Sigmoid colon (tissue), 7 donors: ENCODE measurements around the gene MFRP. TPM values are rescaled to one million over a fixed set of nuclear protein-coding genes. Genes with fewer than 3 reads are reported as not detected.

Experiments used
- DNase-seq: peaks from one replicate; pipeline ENCODE4 v3.0.0-alpha.2; 2019
- H3K27ac ChIP-seq, 4 donors: fragments of 200-600 bp; sonication (generic); one replicate each; pipeline ENCODE4 v1.5.1; 2016 to 2019; ENCODE audit warnings: mild to moderate bottlenecking in 1 of 4
- H3K27me3 ChIP-seq, 3 donors: fragments of 200-600 bp; sonication (generic); one replicate each; pipeline ENCODE4 v1.5.1; 2019; ENCODE audit warnings: mild to moderate bottlenecking in 1 of 3
- H3K36me3 ChIP-seq, 4 donors: fragments of 200-600 bp; sonication (generic); one replicate each; pipeline ENCODE4 v1.5.1; 2016 to 2019
- H3K4me1 ChIP-seq, 4 donors: fragments of 200-600 bp; sonication (generic); one replicate each; pipeline ENCODE4 v1.5.1; 2017 to 2019
- H3K4me3 ChIP-seq, 4 donors: fragments of 200-600 bp; sonication (generic); one replicate each; pipeline ENCODE4 v1.5.1; 2017 to 2019; ENCODE audit warnings: mild to moderate bottlenecking in 2 of 4, moderate library complexity in 1 of 4
- H3K9me3 ChIP-seq, 4 donors: fragments of 200-600 bp in 3 of 4; sonication (generic) in 3 of 4; one replicate each; pipeline versions ENCODE4 v1.5.1 to v1.6.1; 2013 to 2019
- CTCF ChIP-seq, 4 experiments: fragments of 450-650 bp in 3 of 4; fragments of 200-600 bp in 1 of 4; IDR thresholded peaks; one replicate each; pipeline ENCODE4 v1.5.1; 2016 to 2019; ENCODE audit warnings: antibody characterized with exemption in 4 of 4, mild to moderate bottlenecking in 3 of 4, moderate library complexity in 2 of 4
- EP300 ChIP-seq, 4 donors: sonication (generic); formaldehyde crosslinking; IDR thresholded peaks; one replicate each; pipeline ENCODE4 v1.6.1; 2017; ENCODE audit warnings: antibody characterized with exemption in 4 of 4
- POLR2A ChIP-seq, 2 donors: fragments of 450-650 bp; IDR thresholded peaks; one replicate each; pipeline ENCODE4 v1.6.1; 2016; ENCODE audit warnings: antibody characterized with exemption in 2 of 2, mild to moderate bottlenecking in 2 of 2, moderate library complexity in 2 of 2
- POLR2AphosphoS5 ChIP-seq, 4 donors: sonication (generic); formaldehyde crosslinking; IDR thresholded peaks; one replicate each; pipeline ENCODE4 v1.6.1; 2017; ENCODE audit warnings: antibody characterized with exemption in 4 of 4
- WGBS, 2 donors: extraction: QIAGEN DNeasy Blood & Tissue Kit; methylation state at CpG; one replicate each; pipeline ENCODE4 v1.1.7; 2013; 5-methylcytosine and 5-hydroxymethylcytosine counted together
- intact Hi-C: fragments of 100-400 bp; cut with DNase I; formaldehyde crosslinking; loops from one replicate; pipeline ENCODE4 v1.15.1; 2023
- polyA plus RNA-seq, 3 donors: library from polyadenylated mRNA; stranded (reverse); fragments of 200-250 nt; gene quantifications; one replicate each; pipeline ENCODE4 v1.2.3, GENCODE V29; 2013
- total RNA-seq, 4 donors: library from RNA; depleted of rRNA; stranded (reverse); fragments of >200 nt; gene quantifications; one replicate each; pipeline ENCODE4 v1.1.0, GENCODE V29; 2016
- donor health status: healthy with polysubstance abuse.
- donor health status: Bipolar disorder and iron deficiency.
- donor health status: healthy.

The MFRP gene
- total and polyA plus RNA-seq, 7 donors = 0.14 TPM; not detected in 6

DNA sequence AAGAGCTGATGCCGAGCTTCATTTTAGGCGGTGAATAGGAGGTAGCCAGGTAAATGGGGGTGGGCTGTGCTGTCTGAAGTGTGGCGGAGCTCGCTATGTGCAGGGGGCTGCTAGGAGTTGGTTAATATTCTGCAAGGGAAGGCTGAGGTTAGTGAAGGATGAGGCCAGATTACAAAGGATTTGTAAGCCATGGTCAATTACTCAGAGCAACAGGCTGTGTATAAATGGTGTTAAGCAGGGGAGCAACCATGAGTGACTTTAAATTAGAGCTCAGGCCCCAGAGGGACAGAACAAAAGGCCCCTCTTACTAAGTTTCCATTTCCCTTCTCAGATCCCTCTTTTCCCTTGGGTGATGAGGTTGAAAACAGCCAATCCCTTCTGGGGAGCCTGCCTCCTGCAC, 22.3 kb downstream of the MFRP start:
- Histone ChIP-seq H3K4me3 (no peak overlapping the region), H3K9me3 (no peaks in the 10 kb centered on the region), H3K4me1 (peaks cover 0 to 45% (median 38%) of the 10 kb centered on the region in 4 donors), H3K27ac (peak overlapping the region in 3 of 4 donors; percentile 69 to 99 (median 94)), H3K27me3 (no peaks in the 10 kb centered on the region), H3K36me3 (no peaks in the 10 kb centered on the region)
- intact Hi-C loops = no loop called here
- DNase-seq = no peak
- 58 to 74% methylated on average over 4 of the region's 4 CpGs for WGBS, 2 donors
- TF ChIP-seq POLR2AphosphoS5 (IDR thresholded peaks at IDR 0.05) (no peak), POLR2A (IDR thresholded peaks at IDR 0.05) (no peak), EP300 (IDR thresholded peaks at IDR 0.05) (no peak), CTCF (IDR thresholded peaks at IDR 0.05) (no peak)

GRCh38 chr11:119323532-119324033, 22.9 kb downstream of the MFRP start:
- Histone ChIP-seq H3K36me3 (no peaks in the 10 kb centered on the region), H3K4me1 (peaks cover 0 to 51% (median 44%) of the 10 kb centered on the region in 4 donors), H3K27ac (peak overlapping the region; percentile 69 to 99 (median 96)), H3K4me3 (no peak overlapping the region), H3K27me3 (no peaks in the 10 kb centered on the region), H3K9me3 (no peaks in the 10 kb centered on the region)
- WGBS, 2 donors = 16 to 19% methylated on average over 8 of the region's 8 CpGs
- DNase-seq = peak; percentile 91
- TF ChIP-seq CTCF (IDR thresholded peaks at IDR 0.05) = peak; percentile 78 to 86 (median 84)
- TF ChIP-seq POLR2AphosphoS5 (IDR thresholded peaks at IDR 0.05) = peak; percentile 86 to 98 (median 93)
- TF ChIP-seq EP300 (IDR thresholded peaks at IDR 0.05) = peak in 3 of 4 donors; percentile 13 to 85 (median 58)
- TF ChIP-seq POLR2A (IDR thresholded peaks at IDR 0.05) = no peak
- intact Hi-C loops = loop anchor here (1.0 kb wide), 1 partner anchor 117 kb away; the partner anchor contains the start of gene CBL

- no peak overlapping the region for H3K4me3 ChIP-seq
- no peaks in the 10 kb centered on the region for H3K9me3 ChIP-seq
- peak overlapping the region; percentile 93 to 99 (median 96) for H3K27ac ChIP-seq
- peaks cover 0 to 57% (median 50%) of the 10 kb centered on the region in 4 donors for H3K4me1 ChIP-seq
- no peaks in the 10 kb centered on the region for H3K27me3 ChIP-seq
- DNase-seq = no peak
- no peaks in the 10 kb centered on the region for H3K36me3 ChIP-seq
- WGBS, 2 donors = 79 to 88% methylated on average over 20 of the region's 20 CpGs
- intact Hi-C loops = loop anchor here (1.0 kb wide), 2 partner anchors 13 to 117 kb away; partner anchors contain the start of gene CBL
- no peak for TF ChIP-seq POLR2AphosphoS5 (IDR thresholded peaks at IDR 0.05)
- no peak for TF ChIP-seq EP300 (IDR thresholded peaks at IDR 0.05)
- no peak for TF ChIP-seq POLR2A (IDR thresholded peaks at IDR 0.05)
- TF ChIP-seq CTCF (IDR thresholded peaks at IDR 0.05) = no peak
These were observed 23.5 kb downstream of the MFRP start for GRCh38 chr11:119322921-119323531.

DNA sequence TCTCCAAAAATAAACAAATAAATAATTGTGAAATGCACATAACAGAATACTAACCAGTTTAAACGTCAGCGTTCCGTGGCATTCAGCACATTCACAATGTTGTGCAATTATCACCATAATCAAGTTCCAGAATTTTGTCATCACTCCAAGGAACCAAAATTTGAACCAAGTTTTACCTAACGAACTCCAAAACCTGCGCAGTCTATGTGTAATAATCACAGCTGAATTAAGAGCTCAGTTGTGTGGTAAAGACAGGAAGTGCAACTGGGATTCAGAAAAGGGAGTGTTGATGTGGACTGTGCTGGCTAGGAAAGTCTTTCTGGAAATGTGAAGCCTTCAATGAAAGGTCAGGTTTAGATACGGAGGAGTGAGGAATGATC, 24.2 kb downstream of the MFRP start:
- peaks cover 0 to 63% (median 57%) of the 10 kb centered on the region in 4 donors for H3K4me1 ChIP-seq
- no peaks in the 10 kb centered on the region for H3K27me3 ChIP-seq
- H3K36me3 ChIP-seq = no peaks in the 10 kb centered on the region
- H3K9me3 ChIP-seq = no peaks in the 10 kb centered on the region
- intact Hi-C loops = loop anchor here (1.0 kb wide), 1 partner anchor 14 kb away; no protein-coding TSS in a partner anchor
- WGBS, 2 donors = 58 to 74% methylated on average over 6 of the region's 6 CpGs
- no peak overlapping the region for H3K4me3 ChIP-seq
- no peak for TF ChIP-seq POLR2AphosphoS5 (IDR thresholded peaks at IDR 0.05)
- DNase-seq = no peak
- H3K27ac ChIP-seq = peak overlapping the region; percentile 93 to 99 (median 96)

- Histone ChIP-seq H3K4me3 (peak overlapping the region; percentile 44 to 53 (median 49)), H3K27ac (peak overlapping the region; percentile 93 to 99 (median 96)), H3K27me3 (no peaks in the 10 kb centered on the region), H3K4me1 (peaks cover 0 to 72% (median 62%) of the 10 kb centered on the region in 4 donors), H3K9me3 (no peaks in the 10 kb centered on the region), H3K36me3 (no peaks in the 10 kb centered on the region)
- 2% methylated on average over 60 of the region's 60 CpGs for WGBS, 2 donors
- intact Hi-C loops = loop anchor here (2.0 kb wide), 1 partner anchor 152 kb away; the partner anchor contains the start of gene NLRX1
- DNase-seq = peak; percentile 92
- TF ChIP-seq EP300 (IDR thresholded peaks at IDR 0.05) (no peak), POLR2A (IDR thresholded peaks at IDR 0.05) (peak; percentile 73 to 87), POLR2AphosphoS5 (IDR thresholded peaks at IDR 0.05) (peak; percentile 79 to 94 (median 88))
These were observed 25.6 kb downstream of the MFRP start for GRCh38 chr11:119320776-119321524.
